GM19324 (cell line): Measurements from ENCODE around the gene CDCA4.
"Not testable (repeated sequence)": the region's sequence is repeated elsewhere in the genome, so short reads cannot be mapped to it uniquely, and the experiment has no call there.

Experiments
- ATAC-seq: cut with Tn5 transposase; IDR thresholded peaks from one replicate; pipeline ENCODE4 v1.9.1; 2021; ENCODE audit warnings: mild to moderate bottlenecking, moderate library complexity; ENCODE audit not compliant: unreplicated experiment, low FRiP score

CDCA4 gene

DNA sequence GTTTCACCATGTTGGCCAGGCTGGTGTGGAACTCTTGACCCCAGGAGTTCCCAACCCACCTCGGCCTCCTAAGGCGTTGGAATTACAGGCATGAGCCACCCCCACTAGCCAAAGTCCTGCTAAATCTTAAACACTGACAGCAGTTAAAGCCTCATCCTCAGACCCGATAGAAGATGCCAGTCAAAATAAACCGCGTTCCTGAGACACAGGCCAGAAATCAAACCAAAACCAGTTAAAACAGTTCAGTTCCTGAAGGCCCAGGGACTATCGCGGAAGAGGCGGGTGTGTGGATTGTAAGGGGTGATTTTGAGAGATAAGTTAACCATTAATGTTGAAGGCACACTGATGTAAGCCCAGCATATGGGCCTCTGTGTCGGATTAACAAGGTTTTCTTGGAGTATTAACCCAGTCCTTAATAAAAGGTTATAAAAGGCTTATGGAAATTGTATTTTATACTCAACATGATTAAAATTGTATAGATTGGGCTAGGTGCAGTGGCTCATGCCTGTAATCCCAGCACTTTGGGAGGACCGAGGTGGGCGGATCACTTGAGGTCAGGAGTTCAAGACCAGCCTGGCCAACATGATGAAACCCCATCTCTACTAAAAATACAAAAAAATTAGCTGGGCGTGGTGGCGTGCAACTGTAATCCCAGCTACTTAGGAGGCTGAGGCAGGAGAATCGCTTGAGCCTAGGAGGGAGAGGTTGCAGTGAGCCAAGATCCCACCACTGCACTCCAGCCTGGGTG lies 18.7 kb upstream of the CDCA4 start:
- no peak for ATAC-seq

GRCh38 chr14:105035616-105036015 lies 14.7 kb upstream of the CDCA4 start:
- not testable (repeated sequence) for ATAC-seq

DNA sequence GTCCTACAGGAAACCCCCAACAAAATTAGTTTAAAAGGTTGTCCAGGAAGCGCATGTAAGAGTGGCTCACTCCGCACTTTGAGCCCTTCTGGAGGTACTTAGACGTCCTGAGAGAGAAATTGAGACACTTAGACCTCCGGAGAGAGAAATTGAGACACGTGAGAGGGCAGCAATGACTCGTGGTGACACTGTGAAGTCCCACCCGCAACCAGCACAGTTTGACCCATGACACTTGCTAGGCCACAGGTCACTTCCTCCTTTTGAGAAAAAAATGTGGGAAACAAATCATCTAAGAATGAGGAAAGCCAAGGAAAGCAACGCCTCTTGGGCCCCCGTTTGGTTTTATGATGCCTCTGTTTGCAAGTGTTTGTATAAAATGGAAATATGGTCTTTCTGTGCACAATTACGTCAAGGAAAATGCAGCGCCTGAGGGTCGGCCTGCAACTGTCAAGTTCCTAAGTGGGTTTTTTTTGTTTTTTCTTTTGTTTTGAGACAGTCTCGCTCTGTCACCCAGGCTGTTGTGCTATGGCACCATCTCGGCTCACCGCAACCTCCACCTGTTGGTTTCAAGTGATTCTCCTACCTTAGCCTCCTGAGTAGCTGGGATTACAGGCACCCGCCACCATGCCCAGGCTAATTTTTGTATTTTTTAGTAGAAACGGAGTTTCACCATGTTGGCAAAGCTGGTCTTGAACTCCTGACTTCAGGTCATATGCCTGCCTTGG lies 13.6 kb upstream of the CDCA4 start:
- no peak for ATAC-seq

- not testable (repeated sequence) for ATAC-seq
These were observed 12.6 kb upstream of the CDCA4 start for GRCh38 chr14:105033412-105033900.

DNA sequence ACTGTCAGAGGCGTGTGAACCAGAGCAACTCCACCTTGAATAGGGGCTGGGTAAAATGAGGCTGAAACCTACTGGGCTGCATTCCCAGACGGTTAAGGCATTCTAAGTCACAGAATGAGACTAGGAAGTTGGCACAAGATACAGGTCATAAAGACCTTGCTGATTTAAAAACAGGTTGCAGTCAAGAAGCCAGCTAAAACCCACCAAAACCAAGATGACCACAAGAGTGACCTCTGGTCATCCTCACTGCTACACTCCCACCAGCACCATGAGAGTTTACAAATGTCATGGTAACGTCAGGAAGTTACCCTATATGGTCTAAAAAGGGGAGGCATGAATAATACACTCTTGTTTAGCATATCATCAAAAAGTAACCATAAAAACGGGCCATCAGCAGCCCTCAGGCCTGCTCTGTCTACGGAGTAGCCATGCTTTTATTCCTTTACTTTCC lies 11.6 kb upstream of the CDCA4 start:
- not testable (repeated sequence) for ATAC-seq

DNA sequence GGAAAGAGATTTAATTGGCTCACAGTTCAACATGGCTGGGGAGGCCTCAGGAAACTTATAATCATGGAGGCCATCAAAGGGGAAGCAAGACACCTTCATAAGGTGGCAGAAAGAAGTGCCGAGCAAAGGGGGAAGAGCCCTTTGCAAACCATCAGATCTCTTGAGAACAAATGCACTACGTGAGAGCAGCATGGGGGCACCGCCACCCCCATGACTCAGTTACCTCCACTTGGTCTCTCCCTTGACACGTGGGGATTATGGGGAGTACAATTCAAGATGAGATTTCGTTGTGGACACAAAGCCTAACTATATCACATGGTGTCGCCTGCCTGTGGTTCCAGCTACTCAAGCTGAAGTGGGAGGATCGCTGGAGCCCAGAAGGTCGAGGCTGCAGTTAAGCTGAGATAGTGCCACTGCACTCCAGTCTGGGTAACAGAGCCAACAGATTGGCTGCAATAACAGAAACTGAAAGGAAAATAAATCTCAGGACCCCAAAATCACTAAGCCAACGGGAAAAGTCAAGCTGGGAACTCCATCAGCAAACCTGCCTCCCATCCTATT lies 10.0 kb upstream of the CDCA4 start:
- no peak for ATAC-seq

DNA sequence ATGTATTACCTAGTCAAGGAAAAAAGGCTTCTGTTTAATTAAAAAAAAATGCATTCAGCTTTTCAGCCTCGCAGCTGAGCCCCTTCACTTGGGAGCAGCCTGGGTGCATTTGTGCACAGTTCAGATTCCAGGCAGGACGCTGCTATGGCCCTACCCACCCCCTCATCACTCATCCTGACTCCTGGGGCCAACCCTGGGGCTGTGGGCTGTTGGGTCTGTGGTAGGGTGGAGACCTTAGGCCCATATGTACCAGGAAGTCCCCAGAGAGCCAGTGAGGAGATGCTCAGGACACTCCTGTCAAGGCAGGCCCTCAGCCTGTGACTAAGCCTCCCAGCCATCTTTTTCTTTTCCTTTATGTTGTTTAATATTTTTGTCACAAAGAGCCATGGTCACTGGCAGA lies 9.3 kb upstream of the CDCA4 start:
- no peak for ATAC-seq

- no peak for ATAC-seq
These were observed 8.5 kb upstream of the CDCA4 start for GRCh38 chr14:105029402-105029801.

DNA sequence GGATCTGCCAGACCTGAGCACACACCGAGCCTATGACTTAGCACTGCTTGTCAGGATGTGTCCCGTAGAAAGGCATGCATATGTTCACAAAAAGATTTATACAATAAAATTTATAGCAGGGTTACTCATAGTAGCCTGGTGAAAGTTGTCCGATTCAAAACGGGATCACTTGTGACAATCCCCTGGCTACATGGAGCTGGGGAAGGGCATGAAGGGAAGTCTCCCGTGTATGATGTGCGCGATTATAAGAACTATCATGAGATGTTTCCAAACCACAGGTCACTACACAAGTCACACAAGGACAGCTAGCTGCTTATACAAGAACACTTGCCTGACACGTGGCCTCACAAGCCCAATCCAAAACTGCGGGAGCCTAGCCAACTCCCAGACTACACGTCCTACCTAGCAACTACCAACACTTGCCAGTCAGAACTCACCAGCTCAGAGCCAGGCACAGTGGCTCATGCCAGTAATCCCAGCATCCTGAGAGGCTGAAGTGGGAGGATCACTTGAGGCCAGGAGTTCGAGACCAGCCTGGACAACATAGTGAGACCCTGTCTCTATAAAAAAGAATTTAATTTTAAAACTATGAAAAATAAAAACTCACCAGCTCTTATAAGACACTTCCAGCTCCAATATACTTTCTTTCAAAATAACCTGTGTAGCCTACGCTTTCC lies 7.5 kb upstream of the CDCA4 start:
- no peak for ATAC-seq

- not testable (repeated sequence) for ATAC-seq
These were observed 6.8 kb upstream of the CDCA4 start for GRCh38 chr14:105027718-105028117.

- no peak for ATAC-seq
These were observed 6.1 kb upstream of the CDCA4 start for GRCh38 chr14:105026802-105027563.

DNA sequence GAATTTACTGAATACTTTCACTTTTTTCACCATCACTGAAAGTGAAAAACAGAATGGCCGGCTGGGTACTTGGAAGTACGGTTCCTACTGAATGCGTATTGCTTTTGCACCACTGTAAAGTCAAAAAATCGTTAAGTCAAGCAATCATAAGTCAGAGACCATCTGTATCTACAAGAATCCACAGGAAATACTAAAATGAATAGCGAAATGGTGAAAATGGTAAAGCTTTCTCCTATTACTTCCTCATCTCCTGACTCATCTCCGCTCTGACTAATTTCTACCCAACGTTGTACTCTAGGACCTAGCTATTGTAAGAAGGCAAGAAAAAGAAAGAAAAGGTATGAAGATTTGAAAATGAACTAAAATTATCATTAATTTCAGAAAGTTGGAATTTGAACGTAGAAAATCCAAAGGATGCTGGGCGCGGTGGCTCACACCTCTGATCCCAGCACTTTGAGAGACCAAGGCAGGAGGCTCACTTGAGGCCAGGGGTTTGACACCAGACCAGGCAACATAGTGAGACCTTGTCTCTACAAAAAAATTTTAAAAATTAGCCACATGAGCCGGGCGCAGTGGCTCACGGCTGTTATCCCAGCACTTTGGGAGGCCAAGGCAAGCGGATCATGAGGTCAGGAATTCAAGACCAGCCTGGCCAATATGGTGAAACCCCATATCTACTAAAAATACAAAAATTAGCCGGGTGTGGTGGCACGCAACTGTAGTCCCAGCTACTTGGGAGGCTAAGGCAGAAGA lies 5.3 kb upstream of the CDCA4 start:
- ATAC-seq: no peak

- ATAC-seq: no peak
These were observed 4.5 kb upstream of the CDCA4 start for GRCh38 chr14:105025429-105025828.

GRCh38 chr14:105023791-105024480 lies 3.1 kb upstream of the CDCA4 start:
- ATAC-seq: no peak

DNA sequence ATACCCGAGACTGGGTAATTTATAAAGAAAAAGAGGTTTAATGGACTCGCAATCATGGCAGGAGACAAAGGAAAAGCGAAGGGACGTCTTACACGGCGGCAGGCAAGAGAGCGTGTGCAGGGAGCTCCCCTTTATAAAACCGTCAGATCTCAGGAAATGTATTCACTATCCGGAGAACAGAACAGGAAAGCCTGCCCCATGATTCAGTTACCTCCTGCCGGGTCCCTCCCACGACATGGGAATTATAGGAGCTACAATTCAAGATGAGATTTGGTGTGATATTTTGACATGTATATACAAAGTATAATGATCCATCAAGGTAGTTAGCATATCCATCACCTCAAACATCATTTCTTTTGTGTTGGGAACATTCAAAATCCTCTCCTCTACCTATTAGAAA lies 2.3 kb upstream of the CDCA4 start:
- ATAC-seq: no peak

DNA sequence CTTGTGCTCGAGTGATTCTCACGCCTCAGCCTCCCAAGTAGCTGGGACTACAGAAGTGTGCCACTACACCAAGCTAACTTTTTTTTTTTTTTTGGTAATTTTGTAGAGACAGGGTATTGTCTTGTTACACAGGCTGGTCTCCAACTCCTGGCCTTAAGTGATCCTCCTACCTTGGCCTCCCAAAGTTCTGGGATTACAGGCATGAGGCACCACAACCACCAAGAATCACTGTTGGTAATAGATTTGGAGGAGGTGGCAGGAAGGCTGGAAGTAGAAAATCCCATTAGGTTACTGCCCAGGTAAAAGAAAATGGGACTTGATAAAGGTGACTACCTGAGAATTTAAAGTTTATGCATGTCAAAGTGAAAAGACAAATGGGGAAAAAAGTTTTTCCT lies 1.4 kb upstream of the CDCA4 start:
- no peak for ATAC-seq

- ATAC-seq: no peak
These were observed 883 bp upstream of the CDCA4 start for GRCh38 chr14:105021656-105022275.
